Measurements from ENCODE around the gene ANKRD39.
"Not testable (repeated sequence)": the region's sequence is repeated elsewhere in the genome, so short reads cannot be mapped to it uniquely, and the experiment has no call there.

Gene ANKRD39, protein sequence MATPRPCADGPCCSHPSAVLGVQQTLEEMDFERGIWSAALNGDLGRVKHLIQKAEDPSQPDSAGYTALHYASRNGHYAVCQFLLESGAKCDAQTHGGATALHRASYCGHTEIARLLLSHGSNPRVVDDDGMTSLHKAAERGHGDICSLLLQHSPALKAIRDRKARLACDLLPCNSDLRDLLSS

DNA sequence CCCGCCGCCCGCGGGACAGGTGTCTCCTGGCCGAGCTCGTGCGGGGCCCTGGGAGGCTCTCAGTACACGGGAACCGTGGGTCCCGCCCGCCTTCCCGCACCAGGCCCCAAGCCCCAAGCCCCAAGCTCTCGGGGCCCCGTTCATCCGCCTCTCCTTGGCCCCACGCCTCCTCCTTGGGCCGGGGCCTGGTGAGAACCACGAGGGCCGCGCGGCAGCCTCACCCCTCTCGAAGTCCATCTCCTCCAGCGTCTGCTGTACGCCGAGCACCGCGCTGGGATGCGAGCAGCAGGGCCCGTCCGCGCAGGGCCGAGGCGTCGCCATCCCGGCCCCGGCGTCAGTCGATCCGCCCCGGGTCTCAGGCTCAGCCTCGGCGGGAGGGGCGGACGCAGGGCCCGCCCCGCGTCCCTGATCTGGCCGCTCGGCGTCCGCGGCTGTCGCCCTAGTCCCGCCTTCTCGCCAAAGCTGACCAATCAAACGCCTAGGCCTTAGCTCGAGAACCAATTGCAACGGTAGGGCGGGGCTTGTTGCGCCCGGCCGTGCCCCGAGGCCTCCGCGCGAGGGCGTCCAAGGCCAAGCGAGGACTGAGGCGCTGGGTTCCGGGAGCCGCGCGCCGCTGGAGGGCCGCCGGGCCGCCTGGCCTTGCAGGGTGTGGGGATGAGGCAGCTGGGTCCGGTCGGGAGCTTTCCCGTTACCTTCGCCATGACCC, at the start of gene ANKRD39:
Gene ANKRD39, minus strand, starts transcription at position 350 of the 706 bp plus-strand sequence. Its CDS starts 29 bp downstream, at position 321.
- DNase-seq: peak; percentile 99

DNA sequence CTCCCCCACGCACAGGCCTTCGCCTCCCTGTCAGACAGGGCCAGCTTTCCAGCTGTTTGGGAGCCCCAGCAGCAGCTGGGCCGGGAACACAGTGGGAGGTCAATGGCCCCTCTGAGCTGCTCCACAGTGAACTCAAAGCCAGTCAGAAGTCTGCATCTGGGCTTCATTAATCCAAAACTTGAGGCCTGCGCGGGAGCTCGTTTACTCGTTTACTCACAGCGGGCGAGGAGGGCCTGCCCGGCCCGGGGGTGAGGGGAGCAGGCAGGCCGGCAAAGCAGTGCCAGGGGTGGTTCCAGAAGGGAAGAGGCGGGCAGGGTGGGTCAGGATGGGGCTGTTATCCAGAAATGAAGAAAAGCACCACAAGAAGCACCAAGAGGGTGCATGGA, 48.9 kb upstream of the ANKRD39 start:
- DNase-seq: no peak

DNA sequence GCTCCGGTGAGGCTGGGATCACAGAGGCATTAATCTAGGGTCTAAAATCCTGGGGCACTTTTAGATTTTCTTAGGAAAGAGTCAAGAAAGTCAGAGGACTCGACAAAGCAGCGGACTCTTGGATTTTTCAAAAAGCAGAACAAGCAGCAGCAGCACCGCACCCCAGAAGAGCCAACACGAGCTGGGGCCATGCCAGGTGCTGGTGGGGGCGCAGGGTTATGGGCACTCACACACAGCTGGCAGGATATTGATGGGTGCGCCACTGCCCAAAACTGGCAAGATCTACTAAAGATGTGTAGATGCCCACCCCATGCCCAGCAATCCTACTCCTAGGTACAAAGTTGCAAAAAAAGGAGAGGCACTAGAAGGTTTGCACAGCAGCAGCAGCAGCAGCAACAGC, 46.0 kb upstream of the ANKRD39 start:
- DNase-seq: no peak

DNA sequence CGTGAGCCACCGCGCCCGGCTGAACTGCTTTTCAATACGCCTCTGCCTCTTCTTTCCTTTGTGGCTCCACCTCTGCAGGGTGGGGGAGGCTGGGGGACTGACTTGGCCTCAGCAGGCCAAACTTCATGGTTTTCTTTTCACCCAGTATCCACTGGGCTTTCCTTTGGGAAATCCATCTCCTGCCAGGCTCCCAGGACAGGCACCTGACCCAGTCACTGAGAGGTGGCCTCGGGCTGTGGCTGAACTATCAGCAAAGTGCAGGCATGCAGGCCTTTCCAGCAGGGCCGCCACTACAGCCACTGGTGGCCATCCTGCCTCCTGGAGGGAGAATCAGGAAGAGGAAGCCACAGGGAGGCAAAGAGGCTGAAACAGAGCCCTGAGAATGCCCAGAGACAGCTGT, 45.5 kb upstream of the ANKRD39 start:
- no peak for DNase-seq

DNA sequence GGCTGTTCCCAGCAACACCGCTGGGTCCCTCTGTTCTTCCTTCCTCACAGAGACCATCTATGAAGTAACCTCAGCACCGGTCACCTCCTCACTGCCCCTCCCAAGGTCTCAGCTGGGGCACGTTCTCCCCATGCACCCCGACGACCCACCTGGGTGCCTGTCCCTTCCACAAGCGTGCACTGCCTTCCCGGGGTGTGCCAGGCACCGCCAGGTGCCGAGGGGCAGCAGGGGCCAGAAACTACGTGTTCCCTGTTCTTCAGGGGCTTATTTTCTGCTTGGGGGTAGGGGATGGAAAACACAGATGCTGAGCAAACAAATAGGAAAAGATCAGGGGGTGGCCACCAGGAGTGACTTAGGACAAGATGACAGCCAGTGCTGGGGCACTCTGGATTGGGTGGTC, 42.4 kb upstream of the ANKRD39 start:
- DNase-seq: no peak

DNA sequence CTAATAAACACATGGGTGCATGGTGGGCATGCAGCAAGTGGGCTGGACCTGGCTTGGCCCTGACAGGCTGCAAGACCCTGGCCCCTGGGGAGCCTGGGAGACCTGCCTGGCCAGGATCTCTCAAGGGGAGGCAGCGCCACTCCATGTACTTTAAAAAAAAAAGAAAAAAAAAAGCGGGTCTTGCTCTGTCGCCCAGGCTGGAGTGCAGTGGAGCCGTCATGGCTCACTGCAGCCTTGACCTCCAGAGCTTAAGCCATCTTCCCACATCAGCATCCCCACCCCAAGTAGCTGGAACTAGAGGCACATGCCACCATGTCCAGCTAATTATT, 41.6 kb upstream of the ANKRD39 start:
- DNase-seq: no peak

DNA sequence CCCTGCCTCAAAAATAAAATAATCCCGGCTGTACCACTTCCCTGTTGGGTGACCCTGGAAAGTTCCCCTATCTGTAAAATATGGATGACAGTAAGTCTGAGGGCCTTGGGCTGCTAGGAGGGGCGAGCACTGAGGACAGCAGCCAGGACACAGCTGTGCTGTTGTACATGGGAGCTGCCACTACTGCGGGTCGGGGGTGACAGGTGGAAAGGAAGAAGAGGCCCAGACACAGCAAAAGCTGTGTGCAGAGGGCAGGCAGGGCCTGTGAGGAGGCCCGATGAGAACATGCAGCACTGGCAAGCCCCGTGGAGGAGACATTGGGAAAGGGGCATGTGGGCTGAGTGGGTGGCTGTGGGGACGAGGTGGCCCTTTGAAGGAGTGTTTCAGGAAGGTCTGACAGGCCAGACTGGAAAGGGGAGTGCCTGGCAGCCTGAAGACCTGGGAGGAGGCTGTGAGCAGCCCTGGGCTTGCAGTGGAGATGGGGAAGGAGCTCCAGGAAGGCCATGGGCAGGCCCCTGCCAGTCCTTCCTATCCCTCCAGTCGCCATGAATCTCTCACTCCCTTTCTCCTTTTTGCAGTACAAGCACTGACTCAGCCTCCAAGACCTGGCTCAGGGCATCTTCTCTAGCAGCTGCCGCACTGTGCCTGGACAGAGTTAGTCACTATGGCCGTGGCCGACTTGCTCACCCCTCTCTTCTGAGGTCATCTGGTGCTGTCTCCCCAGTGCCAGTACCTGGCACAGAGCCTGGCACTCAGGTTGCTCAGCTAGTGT, 41.0 kb upstream of the ANKRD39 start:
- DNase-seq: no peak

DNA sequence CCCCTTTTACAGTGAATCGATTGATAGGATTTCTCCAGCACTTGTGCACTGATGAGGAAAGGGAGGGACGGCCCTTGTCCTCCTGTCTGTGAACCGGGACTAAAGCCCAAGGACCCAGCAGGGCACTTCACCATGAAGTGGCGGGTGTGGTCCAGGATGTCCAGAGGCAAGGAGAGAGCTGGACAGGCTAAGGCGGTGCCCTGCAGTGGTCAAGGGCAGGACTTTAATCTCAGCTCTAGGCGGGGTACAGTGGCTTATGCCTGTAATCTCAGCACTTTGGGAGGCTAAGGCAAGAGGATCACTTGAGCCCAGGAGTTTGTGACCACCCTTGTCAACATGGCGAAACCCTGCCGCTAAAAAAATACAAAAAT, 40.3 kb upstream of the ANKRD39 start:
- DNase-seq: no peak

DNA sequence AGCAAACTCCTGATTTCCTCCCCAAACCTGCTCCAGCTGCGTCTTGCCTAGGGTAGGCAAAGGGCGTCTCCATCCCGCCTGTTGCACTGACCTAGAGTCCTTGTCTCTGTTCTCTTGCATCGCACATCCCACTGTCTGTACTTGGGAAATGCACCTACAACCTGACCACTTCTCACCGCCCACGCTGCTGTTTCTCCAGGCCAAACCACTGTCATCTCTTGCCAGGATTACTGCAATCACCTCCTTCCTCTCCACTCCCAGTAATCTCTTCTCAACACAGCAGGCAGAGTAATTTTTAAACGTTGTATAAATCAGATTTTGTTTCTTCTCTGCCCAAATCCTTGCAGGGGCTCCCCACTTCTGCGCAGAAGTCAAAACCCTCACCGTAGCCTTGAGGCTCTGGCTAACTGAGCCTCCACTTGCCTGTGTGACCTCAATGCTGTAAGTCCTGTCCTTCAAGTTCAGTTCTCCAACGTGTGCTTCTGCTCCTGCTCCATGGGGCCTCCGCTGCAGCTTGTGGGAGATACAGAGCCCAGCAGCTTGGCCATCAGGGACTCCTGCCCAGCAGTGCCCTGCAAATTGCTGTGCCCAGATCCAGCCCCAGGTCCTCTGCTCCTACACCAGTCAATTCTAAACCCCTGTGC, 39.8 kb upstream of the ANKRD39 start:
- no peak for DNase-seq

DNA sequence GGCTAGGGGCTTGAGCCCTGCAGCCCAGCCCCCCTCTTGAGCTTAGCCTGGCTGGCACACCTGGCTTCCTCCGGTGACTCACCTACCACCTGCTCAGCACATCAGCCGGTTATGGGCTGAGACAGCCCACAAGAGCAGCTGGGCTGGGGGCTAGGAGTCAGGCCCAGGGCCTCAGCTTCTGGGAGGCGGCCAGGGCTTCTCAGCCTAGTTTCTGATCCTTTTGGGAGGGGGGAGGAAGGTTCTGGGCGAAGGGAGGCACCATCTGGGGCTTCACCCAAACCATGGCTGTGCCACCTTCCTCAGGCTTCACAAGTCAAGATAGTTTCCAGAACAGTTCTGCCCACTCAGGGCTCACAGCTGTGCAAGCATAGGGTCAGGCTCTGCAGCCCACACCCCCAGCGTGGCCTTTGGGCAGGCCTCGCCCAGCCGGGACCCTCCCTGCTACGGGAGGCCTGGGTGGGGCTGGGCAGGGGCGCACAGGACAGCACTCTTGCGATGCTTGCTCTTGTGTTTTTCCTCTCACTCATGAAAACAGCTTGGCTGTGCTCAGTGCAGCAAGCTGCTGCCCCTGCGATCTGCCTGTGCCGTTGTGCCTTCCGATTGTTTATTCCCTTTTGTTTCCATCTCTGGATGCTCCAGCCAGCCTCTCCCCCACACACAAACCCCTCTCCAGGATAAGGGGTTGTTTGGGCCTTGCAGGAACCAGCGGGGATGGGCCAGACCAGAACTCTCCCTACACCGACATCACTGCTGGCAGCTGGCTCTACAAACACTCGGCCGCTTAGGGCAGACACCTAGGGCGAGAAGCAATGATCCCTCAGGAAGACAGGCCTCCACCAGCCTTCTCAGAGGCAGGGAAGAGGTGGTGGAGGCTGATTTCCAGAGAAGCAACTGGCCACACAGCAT, 38.2 kb upstream of the ANKRD39 start:
- DNase-seq: no peak

DNA sequence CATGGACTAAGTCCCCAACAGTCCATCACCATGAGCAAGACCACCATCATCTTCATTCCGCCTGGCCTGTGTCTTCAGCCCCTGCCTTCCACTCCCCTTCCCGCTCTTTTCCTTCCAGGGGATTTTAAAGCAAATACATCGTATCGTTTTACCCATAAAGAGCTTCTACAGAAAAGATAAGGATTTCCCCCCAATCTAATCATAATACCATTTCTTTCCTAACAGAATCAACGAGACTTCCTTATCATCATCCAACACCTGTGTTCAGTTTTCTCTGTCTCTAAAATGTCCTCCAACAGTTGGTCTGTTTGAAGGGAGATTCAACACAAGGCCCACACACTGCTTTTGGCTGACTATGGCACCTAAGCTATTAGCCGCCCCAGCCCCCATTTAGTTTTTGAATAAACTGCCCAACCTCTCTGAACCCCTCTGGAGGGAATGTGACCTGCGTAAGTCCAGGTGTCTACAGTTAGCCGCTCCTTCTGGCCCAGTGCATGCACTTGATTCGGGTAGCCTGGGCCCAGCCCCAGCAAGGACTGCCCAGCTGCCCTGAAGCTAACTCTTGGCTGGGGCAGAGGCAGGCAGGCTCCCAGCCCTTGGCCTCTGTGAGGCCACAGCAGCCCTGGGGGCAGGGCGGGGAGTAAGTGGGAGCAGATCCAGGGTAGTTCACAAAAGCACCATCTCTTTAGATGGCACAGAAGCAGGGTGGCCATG, 37.4 kb upstream of the ANKRD39 start:
- DNase-seq: no peak

DNA sequence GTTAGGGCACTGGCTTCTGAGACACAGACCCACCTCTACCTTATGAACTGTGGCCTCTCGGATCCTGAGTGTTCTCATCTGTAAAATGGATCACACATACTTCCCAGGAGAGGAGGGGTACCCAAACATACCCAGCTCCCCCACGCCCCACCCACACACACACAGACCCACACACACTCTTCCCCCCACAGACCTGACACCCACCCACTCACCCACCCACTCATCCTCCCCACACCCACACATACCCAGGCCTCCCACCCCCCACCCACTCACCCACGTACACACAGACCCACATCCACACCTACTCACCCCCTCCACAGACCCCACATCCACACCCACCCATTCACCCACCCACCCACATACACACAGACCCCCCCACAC, 36.3 kb upstream of the ANKRD39 start:
- DNase-seq: no peak

DNA sequence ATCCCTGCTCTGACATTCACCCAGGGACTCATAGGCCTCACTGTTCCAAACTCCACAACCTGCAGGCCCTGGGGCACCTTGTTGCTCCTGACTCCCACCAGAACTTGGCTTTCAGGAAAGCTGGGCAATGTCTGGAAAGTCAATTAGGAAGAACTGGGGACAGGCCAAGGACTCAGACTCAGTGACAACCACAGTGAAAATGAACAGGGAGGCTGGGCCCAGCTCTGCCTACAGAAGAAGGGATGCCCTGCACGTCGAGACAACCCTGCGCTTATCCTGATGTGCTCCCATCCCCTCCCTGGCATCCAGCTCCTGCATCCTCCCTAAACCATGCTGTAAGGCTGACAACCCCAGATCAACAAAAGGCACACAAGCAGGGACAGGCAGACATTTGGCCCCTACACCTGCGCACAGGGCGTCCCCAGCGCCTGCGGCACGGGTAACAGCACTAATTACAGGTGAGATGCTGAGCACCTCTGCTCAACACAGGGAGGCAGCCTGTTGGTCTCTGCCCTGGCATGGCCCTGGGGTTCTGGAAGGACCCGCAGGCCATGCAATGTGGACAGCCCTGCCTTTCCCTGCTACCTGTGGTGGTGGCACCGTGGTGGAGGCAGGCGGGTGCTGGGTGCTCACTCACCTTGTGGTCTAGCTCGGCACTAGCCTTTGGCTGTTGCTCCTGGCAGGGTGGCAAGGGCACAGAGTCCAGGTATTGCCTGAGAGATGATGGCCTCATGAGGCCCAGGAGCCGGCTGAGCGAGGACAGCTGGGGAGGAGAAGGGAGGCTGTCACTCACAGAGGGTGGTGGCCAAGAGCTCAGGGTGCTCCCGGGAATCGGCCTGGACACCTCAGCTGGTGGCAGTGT, 35.7 kb upstream of the ANKRD39 start:
- DNase-seq: no peak

DNA sequence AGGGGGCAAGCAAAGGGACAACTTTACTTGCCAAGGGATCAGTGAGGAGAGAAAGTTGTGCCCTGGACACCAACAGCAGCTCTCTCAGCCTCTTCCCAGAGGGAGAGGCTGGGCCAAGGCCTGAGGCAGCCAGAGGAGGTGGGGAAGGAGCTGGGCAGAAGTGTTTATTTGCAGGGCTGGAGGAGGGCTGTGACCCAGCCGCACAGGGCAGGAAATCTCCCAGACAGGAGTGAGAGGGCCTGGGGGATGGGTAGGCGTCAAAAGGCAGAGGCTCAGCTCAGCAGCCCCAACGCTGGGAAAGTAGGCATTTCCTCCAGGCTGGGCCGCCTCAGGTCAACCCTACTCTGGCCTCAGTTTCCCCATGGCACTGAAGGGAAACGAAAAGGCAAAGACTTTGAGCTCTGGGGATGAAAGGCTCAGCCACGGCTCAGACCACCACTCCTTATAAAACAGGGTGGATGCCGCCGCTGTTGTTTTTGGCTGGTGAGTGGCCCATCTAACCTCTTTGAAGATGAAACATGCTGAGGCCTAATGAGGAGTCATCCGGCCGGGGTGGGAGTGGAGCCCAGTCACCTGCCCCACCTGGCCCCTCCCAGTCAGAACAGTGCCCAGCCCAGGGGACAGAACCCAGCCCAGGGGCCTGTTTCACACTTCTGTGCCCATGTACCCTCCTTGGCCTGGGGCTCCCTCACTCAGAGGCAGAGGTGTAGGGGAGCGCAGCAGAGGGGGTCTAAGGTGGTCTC, 33.9 kb upstream of the ANKRD39 start:
- no peak for DNase-seq

DNA sequence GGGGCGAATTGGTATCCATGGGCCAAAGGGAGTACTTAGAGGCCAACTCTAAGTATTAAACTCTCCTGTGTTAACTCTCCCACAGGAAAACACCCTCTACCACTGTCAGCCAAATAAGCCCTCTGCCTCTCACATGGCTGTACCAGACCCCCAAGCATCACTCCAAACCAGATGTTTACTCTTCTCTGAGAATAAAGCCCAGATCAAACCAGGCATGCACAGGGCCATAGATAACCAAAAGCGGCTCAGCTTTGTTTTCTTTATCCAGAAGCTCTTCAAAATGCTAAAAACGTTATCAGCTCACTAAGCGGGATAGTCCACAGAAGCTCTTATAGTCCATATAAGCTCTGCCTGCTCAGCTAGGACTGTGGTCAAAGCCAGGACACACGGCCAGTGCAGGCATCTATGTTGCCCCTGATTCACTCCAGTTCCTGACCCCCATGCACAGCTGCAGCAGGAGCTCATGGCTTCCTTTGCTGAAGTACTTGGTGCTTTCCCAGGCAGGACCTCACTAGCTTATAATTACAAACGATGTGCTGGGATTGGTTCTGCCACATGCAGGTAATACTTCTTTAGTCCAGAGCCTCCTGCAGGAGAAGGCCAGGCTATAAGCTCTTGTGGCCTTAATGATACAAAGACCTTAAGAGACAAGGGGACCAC, 33.0 kb upstream of the ANKRD39 start:
- DNase-seq: no peak

DNA sequence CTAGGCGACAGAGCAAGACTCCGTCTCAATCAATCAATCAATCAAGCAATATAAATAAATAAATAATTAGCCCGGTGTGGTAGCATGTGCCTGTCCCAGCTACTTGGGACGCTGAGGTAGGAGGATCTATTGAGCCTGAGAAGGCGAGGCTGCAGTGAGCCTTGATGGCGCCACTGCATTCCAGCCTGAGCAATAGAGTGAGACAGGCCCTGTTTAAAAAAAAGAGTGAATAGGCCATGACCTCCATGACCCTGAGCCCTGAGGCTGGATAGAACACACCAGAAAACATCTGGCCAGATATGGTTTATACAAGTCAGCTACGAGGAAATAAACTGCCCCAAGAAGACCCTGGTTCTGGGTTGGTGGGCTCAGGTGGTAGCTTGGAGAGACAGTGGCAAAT, 32.4 kb upstream of the ANKRD39 start:
- DNase-seq: no peak

DNA sequence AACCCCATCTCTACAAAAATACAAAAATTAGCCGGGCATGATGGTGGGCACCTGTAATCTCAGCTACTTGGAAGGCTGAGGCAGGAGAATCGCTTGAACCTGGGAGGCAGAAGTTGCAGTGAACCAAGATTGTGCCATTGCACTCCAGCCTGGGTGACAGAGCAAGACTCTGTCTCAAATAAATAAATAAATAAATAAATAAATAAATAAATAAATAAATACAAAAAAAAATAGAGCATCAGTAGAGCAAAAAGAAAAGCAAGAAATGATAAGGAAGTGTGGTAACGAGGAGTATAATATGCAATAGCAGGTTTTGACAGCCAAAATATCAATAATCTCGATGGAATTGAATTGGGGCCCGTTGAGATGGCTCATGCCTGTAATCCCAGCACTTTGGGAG, 31.7 kb upstream of the ANKRD39 start:
- not testable (repeated sequence) for DNase-seq

DNA sequence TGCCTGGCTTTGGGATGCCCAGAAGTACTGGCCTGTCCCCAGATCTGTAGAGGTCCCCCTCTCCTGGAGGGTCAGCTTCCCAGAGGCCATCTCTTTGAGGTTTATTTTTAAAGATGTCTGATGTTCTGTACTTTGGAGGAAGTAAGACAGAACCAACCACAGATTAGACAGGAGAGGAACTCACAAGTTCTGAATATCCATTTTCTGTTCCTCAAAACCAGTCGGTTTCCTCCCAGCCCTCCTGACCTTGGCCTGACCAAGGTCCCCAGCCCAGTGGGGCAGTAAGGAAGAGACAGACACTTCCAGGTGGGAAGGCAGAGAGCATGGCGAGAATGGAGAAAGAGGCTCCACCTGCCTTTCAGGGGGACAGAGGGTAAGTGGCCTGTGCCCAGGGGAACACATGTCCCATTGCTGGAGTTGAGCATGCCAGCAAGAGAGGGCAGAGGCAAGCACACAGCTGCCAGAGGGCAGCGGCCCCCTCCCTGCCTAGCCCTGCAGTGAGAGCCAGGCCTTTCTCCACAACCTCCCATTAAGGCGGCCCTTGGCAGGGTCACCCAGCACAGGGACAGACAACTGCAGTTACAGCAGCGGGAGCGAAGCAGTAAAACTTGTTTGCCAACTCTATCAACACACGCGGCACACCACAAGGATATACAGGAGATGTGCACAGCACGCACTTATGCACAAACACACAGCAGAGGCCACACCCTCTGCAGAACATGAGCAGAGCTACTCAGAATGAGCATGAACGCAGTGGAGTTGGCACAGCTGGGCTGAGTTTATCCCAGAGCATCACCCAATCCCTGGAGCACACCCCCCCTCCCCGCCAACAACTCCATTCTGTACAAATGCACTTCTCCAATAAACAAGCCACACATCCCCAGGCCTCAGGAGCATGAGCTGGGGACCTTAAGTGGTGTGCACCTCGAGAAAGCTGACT, 30.5 kb upstream of the ANKRD39 start:
- peak; percentile 13 for DNase-seq
